GM19372 (cell line): ENCODE results near the gene CPA4.
"Not testable (repeated sequence)": the region's sequence is repeated elsewhere in the genome, so short reads cannot be mapped to it uniquely, and the experiment has no call there.

Experiments used
- ATAC-seq: cut with Tn5 transposase; IDR thresholded peaks from one replicate; pipeline ENCODE4 v1.9.1; 2021; ENCODE audit warnings: mild to moderate bottlenecking, low read depth, moderate library complexity; ENCODE audit not compliant: unreplicated experiment

CPA4 gene, protein sequence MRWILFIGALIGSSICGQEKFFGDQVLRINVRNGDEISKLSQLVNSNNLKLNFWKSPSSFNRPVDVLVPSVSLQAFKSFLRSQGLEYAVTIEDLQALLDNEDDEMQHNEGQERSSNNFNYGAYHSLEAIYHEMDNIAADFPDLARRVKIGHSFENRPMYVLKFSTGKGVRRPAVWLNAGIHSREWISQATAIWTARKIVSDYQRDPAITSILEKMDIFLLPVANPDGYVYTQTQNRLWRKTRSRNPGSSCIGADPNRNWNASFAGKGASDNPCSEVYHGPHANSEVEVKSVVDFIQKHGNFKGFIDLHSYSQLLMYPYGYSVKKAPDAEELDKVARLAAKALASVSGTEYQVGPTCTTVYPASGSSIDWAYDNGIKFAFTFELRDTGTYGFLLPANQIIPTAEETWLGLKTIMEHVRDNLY

DNA sequence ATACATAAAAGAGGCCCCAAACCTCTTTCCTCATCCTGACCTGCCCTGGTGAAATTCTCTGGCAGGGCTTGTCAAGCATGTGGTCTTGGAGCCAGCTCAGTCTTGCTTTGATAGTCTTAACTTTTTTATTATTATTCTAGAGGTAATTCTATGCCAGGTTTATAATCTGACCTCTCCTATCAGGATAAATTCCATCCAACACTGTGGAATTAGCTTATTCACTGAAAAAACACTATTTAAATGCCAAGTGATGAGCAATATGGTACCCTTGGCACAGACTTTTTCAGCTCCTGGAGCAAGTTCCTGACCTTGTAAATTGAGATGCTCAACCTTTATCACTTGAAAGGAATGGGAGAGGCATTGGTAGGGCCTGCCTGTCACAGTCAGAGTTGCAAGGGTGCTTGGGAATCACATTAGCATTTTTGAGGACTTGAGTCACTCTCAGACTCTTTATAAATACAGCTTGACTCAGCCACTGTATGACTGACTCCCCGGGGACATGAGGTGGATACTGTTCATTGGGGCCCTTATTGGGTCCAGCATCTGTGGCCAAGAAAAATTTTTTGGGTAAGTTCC is at the start of gene CPA4:
CPA4 (plus strand) TSS at position 480 of the 576 bp plus-strand sequence; CDS start at position 500, 20 bp downstream.
- ATAC-seq = no peak

DNA sequence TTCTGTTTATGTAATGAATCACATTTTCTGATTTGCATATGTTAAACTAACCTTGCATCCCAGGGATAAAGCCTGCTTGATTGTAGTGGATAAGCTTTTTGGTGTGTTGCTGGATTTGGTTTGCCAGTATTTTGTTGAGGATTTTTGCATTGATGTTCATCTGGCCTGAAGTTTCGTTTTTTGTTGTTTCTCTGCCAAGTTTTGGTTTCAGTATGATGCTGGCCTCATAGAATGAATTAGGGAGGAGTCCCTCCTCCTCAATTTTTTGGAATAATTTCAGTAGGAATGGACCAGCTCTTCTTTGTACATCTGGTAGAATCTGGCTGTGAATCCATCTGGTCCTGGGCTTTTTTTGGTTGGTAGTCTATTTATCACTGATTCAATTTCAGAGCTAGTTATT is 49.5 kb upstream of the CPA4 start:
- not testable (repeated sequence) for ATAC-seq

DNA sequence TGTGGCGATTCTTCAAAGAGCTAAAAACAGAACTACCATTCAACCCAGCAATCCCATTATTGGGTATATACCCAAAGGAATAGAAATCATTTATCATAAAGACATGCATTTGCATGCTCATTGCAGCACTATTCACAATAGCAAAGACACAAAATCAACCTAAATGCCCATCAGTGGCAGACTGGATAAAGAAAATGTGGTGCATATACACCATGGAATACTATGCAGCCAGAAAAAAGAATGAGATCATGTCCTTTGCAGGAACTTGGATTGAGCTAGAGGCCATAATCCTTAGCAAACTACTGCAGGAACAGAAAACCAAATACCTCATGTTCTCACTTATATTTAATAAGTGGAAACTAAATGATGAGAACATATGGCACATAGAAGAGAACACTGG is 46.5 kb upstream of the CPA4 start:
- ATAC-seq = not testable (repeated sequence)

DNA sequence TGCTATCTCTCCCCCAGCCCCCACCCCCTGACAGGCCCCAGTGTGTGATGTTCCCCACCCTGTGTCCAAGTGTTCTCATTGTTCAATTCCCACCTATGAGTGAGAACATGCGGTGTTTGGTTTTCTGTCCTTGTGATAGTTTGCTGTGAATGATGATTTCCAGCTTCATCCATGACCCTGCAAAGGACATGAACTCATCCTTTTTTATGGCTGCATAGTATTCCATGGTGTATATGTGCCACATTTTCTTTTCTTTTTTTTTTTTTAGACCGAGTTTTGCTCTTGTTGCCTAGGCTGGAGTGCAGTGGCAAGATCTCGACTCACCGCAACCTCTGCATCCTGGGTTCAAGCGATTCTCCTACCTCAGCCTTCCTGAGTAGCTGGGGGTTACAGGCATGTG is 44.1 kb upstream of the CPA4 start:
- not testable (repeated sequence) for ATAC-seq

DNA sequence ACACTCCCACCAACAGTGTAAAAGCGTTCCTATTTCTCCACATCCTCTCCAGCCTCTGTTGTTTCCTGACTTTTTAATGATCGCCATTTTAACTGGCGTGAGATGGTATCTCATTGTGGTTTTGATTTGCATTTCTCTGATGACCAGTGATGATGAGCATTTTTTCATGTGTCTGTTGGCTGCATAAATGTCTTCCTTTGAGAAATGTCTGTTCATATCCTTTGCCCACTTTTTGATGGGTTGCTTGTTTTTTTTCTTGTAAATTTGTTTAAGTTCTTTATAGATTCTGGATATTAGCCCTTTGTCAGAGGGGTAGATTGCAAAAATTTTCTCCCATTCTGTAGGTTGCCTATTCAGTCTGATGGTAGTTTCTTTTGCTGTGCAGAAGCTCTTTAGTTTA is 43.3 kb upstream of the CPA4 start:
- ATAC-seq = not testable (repeated sequence)

DNA sequence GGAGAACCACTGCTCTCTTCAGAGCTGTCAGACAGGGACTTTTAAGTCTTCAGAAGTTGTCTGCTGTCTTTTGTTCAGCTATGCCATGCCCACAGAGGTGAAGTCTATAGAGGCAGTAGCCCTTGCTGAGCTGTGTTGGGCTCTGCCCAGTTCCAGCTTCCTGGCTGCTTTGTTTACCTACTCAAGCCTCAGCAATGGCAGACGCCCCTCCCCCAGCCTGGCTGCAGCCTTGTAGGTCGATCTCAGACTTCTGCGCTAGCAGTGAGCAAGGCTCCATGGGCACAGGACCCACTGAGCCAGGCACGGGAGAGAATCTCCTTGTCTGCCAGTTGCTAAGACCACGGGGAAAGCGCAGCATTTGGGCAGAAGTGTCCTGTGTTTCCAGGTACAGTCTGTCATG is 38.4 kb upstream of the CPA4 start:
- no peak for ATAC-seq

DNA sequence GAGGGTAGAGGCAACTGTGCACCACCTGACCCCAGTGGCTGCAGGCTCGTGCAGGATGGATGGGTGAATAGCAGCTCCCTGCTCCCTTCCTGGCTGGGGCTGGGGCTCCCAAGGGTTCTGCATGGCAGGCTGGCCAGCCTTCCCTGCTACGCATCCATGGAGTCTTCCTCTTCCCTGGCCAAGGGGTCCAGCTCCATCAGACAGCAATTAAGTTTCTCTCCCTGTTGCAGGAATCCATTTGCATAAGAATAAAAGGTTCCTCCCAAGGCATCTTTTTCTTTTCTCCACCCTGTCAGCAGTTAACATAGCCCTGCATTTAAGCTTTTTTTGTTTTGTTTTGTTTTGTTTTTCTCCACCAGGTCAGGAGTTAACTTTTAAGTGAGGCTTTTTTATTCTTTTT is 36.3 kb upstream of the CPA4 start:
- ATAC-seq = no peak

DNA sequence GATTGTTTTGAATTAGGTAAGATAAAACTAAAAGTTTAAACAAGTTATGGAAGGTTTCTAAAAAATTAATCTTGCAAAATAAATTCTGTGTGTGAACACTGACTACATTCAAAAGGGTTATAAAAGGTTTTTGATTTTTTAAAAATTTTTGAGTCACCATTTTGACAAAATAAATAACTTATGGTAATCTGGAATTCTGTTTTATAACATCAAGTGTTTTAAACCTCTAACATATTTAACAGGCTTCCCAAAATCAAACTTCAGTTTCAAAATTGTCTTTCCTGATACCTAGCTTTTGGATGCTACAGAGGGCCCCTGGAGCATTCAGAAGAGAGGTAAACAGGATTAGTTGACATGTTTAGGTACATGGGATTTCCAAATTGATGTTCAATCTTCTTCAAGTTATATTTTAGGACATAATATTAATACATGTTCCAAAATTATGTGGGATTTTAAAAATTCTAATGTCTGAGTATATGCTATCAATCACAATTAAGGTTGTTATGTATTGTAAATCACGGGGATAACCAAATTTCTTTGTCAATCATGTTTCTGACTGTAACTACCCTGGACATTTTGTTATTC is 34.4 kb upstream of the CPA4 start:
- no peak for ATAC-seq

DNA sequence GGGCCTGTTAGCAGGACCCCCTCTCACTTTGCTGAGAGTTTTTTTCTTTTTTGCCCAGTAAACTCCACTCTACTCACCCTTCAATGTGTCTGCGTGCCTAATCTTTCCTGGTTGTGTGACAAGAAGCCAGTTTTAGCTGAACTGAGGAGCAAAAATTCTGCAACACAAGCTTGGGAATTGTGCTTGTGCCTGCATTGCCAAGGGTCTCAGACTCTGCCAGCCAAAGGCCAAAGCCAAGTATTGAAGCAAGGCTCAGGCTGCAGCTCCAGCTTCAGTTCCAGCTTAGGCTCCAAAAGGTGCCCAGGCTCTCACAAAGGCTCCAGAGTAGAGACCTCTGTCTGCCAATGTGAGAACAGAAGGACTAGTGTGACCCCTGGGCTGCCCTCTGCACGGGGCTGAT is 30.5 kb upstream of the CPA4 start:
- no peak for ATAC-seq

DNA sequence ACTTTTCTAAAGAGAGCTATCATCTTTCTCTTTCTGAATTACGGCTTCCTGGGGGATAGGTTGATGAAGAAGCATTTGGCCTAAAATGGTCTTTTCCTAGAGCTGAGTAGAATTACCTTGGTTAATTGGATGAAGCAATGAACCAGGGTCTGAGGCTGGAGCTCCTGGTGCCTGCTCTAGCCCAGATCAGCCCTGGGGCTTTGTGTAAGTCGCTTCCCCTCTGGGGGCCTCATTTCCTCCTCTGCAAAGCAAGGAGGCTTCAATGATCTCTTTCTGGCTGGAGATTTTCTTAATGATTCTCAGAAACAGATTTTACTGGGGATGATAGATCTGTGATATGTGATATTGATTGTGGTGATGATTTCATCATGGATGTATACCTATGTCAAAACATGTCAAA is 29.8 kb upstream of the CPA4 start:
- no peak for ATAC-seq

DNA sequence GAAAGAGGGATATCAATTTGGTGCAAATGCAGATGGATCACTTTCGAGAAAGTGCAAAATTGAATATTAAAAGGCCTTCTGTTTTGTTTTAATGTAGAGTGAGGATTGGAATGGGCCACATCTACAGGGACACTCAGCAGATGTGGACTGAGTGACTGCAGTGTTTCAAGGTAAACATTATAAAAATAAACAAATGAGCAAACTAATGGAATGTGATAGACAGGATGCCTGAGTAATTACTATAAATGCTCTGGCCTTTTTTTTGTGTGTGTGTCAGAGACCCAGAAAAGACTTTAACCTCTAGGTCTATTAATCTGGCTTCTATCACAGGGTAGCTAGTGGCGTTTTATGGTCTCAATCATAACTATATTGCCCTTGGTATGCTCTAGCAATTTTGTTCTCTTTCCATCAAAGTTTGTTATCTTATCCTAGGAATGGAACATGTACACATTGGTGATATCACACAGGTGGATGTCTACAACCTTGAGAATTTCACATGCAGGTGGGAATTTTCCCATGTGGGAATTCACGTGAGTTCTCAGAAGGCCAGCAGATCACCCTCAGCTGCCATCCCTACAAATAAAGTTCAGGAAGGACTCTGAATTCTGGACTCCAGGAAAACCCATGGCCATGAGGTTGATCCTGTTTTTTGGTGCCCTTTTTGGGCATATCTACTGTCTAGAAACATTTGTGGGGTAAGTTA is 26.6 kb upstream of the CPA4 start, which contains the start of gene CPA2:
CPA2 (plus strand) TSS at position 606 of the 703 bp plus-strand sequence; CDS start at position 625, 19 bp downstream.
- no peak for ATAC-seq

DNA sequence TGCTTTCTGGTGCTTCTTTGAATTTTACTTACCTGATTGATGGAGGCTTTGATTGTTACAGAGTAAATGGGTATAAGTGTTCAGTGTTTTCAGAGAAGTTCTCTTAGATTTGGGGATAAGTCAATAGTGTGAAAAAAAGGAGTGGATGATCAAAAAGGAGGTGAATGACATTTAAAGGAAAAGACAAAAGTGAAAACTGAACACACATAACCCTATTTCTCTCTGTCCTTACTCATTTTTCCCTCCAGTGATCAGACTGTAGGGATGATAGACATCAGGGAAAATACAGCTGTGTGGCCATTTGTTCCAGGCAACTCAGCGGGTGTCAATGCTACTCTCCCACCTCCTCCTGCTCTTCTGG is 26.0 kb upstream of the CPA4 start:
- no peak for ATAC-seq

DNA sequence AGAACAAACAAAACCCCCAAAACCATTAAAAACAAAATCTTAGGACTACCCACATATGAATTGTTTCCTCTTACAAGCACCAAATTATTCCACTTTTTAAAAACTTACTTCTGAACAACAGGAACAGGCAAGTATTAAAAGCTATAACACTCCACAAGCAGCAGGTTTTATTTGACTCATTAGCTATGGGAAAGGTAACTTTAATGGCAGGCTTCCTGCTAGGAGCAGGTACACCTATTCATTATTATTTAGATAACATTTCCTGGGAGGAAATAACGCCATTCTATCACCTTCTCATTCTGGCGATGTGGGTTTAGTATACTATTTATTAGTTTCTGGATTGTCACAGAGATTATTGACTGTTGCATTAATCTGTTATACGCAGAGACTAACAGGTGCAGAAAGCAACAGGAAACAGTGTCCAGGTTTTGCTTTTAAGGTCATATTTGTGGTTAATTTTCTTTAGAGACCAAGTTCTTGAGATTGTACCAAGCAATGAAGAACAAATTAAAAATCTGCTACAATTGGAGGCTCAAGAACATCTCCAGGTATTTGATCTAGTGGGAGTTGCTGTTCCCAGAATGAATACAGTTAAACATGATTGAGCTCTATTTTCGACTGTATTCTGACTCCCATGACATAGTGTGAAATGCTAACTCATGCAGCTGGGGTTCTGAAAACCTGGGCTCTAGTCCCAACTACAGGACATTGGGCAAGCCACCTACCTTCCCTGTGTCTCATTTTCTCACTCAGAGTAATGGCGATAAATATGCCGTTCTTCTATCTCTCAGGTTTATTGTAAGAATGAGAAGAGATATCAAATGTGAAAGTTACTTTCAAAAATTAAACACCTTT is 24.3 kb upstream of the CPA4 start:
- ATAC-seq = no peak

DNA sequence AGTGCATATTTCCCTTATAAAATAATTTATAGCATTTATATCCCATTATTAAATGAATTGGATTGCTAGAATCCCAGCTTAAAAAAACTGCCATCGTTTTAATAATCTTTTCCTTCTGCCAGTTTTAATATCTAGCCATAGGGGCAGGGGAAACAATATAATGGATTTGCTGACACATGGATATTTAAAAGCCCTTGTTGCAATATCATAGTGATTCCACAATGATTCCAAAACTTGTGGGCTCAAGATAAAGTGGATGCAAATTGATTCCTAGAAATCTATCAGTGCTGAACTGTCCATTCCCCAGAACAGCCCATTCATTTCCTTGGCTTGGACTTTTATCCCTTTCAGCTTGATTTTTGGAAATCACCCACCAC is 23.7 kb upstream of the CPA4 start:
- no peak for ATAC-seq

DNA sequence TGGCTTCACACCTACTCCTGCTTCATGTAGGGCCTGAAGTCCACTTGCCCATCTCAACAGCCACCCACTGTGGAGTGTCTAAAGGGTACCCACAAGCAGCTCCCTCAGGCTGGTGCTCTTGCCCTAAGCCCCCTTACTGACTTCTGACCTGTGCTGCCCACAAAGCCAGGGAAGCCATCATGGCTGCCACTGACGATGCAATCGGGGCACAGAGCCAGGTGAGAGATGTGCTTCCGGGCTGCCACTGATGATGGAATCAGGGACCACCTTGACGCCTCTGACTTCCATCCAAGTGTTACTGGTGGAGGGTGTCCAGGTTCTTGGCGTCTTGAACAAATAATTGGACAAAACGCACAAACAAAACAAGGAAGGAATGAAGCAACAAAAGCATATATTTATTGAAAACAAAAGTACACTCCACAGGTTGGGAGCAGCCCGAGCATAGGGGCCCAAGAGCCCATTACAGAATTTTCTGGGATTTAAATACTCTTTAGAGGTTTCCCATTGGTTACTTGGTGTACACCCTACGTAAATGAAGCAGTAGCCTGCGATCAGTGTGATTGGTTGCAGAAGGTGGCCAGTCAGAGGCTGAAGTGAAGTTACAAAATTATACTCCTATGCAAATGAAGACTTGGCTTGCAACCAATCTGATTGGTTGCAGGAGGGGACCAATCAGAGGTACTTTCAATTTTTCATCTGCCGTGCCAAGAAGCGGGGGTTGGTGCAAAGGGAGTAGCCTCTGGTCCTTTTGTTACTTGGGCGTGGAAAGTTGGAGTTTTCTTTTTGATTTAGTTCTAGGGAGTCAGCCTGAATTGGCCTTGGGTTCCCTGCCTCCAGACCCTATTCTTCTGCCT is 21.8 kb upstream of the CPA4 start:
- no peak for ATAC-seq

DNA sequence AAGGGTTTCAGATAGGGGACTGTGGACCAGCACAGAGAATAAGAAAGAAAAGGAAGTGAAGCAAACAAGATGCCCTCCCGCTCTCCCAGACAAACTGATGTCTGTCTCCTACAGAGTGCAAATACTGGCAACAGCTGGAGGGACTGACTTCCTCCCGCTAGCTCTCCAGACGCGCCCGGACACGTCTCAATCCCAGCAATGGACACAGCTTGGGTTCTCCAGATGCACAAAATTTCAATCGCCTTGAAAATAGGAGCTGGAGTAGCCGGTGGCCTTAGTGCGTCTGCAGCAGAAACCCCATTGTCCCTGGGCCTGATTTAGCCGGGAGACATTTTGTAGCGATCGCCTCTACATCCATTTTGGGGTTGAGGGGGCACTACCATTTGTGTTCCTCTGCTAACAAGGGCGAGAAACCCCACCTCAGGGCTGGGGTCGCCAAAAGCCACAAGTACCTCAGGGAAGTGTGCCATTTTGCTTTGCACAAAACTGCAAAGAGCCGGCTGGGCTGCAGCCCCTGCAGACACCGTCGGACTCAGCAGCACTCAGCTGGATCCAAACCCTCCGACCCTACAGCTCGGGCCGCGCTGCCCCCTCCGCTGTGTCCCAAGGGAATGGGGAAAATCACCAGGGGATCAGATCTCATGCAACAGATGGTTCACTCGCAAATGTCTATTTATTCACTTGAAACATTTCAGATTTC is 20.4 kb upstream of the CPA4 start:
- no peak for ATAC-seq

DNA sequence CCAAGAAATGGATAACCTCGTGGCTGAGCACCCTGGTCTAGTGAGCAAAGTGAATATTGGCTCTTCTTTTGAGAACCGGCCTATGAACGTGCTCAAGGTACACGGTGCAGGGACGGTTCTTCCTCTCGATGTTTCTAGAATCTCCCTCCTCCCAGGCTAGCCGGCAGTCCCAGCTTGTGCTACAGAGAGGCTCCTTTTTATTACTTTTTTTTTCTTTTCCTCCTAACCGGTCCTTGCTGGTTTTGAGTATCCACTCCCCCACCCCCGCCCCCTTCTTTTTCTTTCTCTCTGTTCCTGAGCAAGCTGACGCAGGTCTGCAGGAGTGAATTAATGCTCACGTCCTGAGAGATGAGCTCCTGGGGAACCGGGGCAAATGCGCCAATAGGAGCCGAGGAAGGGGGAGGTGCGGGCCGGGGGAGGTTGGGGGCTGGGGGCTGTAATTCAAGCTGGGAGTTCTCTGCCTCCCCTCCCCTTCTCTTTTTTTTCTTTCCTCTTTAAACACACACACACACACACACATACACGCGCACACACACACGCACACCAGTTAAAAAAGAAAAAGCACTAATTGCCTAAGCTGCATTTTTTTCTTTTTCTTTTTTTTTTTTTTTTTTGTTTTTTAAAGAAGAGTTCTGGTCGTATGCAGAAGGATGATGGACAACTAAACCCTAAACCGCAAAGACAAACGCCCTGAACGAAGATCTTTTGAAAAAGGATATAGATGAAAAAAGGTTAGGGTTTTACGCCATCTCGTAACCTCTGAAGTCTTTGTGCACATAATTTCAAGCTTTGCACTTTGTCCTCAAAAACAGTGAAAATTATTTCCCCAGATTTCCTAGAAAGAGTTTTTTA is 19.7 kb upstream of the CPA4 start:
- ATAC-seq = no peak

DNA sequence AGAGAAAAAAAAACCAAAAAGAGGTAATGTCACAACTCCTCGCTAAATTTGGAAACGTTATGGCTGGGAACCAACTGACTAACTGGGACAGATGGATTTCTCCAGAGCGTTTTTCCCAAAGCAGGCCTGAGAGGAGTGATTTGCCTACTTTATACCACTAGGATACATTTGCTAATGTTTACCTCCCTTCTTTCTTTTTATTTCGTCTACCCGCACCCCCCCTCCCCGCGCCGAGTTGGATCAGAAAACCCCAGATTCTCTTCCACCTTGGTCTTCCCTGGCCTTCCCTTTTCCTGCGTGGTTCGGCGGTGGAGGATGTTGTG is 19.1 kb upstream of the CPA4 start:
- no peak for ATAC-seq
